IMR-90 (cell line): ENCODE results near the gene SGCA. TPM values are rescaled to one million over a fixed set of nuclear protein-coding genes. Genes with fewer than 3 reads are reported as not detected.

Experiments used
- ATAC-seq: fragments of 200-7000 bp; cut with Tn5 transposase; 2 replicates; pipeline ENCODE4 v1.9.1; 2020; ENCODE audit warnings: low read depth, mild to moderate bottlenecking, moderate library complexity
- BruUV-seq: library from RNA; stranded (reverse); fragments of 400-500 nt; replicated peaks from 2 replicates; lab custom pipeline; 2021; lab: Mats Ljungman, UMichigan
- CTCF ChIA-PET: fragments of 300-600 bp; formaldehyde crosslinking; extraction: SDS; loops from one replicate; lab custom pipeline; 2021; ENCODE audit warnings: antibody characterized with exemption; lab: Yijun Ruan, JAX
- POLR2A ChIA-PET: fragments of 300-600 bp; sonication (Branson Sonifier 250); formaldehyde crosslinking; loops from one replicate; lab custom pipeline; 2022; ENCODE audit warnings: antibody characterized with exemption; ENCODE audit not compliant: unreplicated experiment; lab: Charles Lee
- DNase-seq: peaks from one replicate; pipeline ENCODE4 v3.0.0; 2013
- H2AFZ ChIP-seq: replicated peaks from 2 replicates; pipeline ENCODE3; 2013; ENCODE audit warnings: low read length, mild to moderate bottlenecking; ENCODE audit not compliant: poor library complexity
- H2AK5ac ChIP-seq: 2 replicates; pipeline ENCODE4 v1.6.1; 2013; ENCODE audit warnings: low read depth, low read length, inconsistent platforms
- H2AK9ac ChIP-seq: replicated peaks from 2 replicates; pipeline ENCODE3; 2013; ENCODE audit warnings: mild to moderate bottlenecking, low read depth, low read length, moderate library complexity; ENCODE audit not compliant: poor library complexity
- H2BK120ac ChIP-seq: 2 replicates; pipeline ENCODE4 v1.6.1; 2013; ENCODE audit warnings: low read depth, low read length, inconsistent platforms
- H2BK15ac ChIP-seq: 3 replicates; pipeline ENCODE4 v1.6.1; 2013; ENCODE audit warnings: low read depth, low read length, inconsistent platforms
- H2BK20ac ChIP-seq: 2 replicates; pipeline ENCODE4 v1.6.1; 2013; ENCODE audit warnings: low read depth, mild to moderate bottlenecking, inconsistent platforms, low read length, moderate library complexity
- H2BK5ac ChIP-seq: 2 replicates; pipeline ENCODE4 v1.6.1; 2013; ENCODE audit warnings: mild to moderate bottlenecking, low read depth, low read length, inconsistent platforms; ENCODE audit not compliant: poor library complexity, severe bottlenecking
- H3K14ac ChIP-seq: replicated peaks from 2 replicates; pipeline ENCODE4 v1.6.1; 2013; ENCODE audit warnings: low read depth, low read length, inconsistent platforms
- H3K18ac ChIP-seq: 2 replicates; pipeline ENCODE4 v1.6.1; 2013; ENCODE audit warnings: low read depth, low read length, control low read depth
- H3K23ac ChIP-seq: 2 replicates; pipeline ENCODE4 v1.6.1; 2013; ENCODE audit warnings: low read depth, low read length, inconsistent platforms
- H3K27ac ChIP-seq: 2 replicates; pipeline ENCODE4 v1.5.1; 2013; ENCODE audit warnings: mild to moderate bottlenecking, control low read depth, low read length; ENCODE audit not compliant: insufficient read depth
- H3K27me3 ChIP-seq: 2 replicates; pipeline ENCODE4 v1.6.1; 2013; ENCODE audit warnings: low read length; ENCODE audit not compliant: control insufficient read depth, insufficient read depth
- H3K36me3 ChIP-seq: 2 replicates; pipeline ENCODE4 v1.6.1; 2013; ENCODE audit warnings: low read length, mixed read lengths; ENCODE audit not compliant: control insufficient read depth, insufficient read depth
- H3K4ac ChIP-seq: 2 replicates; pipeline ENCODE4 v1.6.1; 2013; ENCODE audit warnings: low read depth, low read length, inconsistent platforms
- H3K4me1 ChIP-seq: 2 replicates; pipeline ENCODE4 v1.6.1; 2013; ENCODE audit warnings: low read length, mixed read lengths; ENCODE audit not compliant: control insufficient read depth, insufficient read depth
- H3K4me2 ChIP-seq: 2 replicates; pipeline ENCODE4 v1.6.1; 2013; ENCODE audit warnings: low read depth, mild to moderate bottlenecking, control low read depth, low read length, moderate library complexity
- H3K4me3 ChIP-seq: 2 replicates; pipeline ENCODE4 v1.5.1; 2013; ENCODE audit warnings: low read depth, mild to moderate bottlenecking, control low read depth, low read length, moderate library complexity; ENCODE audit not compliant: insufficient read depth
- H3K56ac ChIP-seq: 2 replicates; pipeline ENCODE4 v1.6.1; 2013; ENCODE audit warnings: low read length, inconsistent platforms; ENCODE audit not compliant: insufficient read depth; ENCODE audit errors: extremely low read depth
- H3K79me1 ChIP-seq, 2 experiments: 2 replicates each; pipeline ENCODE4 v1.6.1; 2013; ENCODE audit warnings: low read length in 2 of 2, inconsistent platforms in 1 of 2, low read depth in 1 of 2
- H3K9ac ChIP-seq: 2 replicates; pipeline ENCODE4 v1.6.1; 2013; ENCODE audit warnings: low read depth, low read length, control low read depth
- H3K9me1 ChIP-seq: 2 replicates; pipeline ENCODE4 v1.6.1; 2013; ENCODE audit warnings: low read length, inconsistent platforms; ENCODE audit not compliant: insufficient read depth
- H3K9me3 ChIP-seq: 2 replicates; pipeline ENCODE4 v1.6.1; 2013; ENCODE audit warnings: low read length; ENCODE audit not compliant: control insufficient read depth, insufficient read depth
- H4K20me1 ChIP-seq: 2 replicates; pipeline ENCODE4 v1.6.1; 2013; ENCODE audit warnings: low read length, inconsistent platforms; ENCODE audit not compliant: insufficient read depth
- H4K5ac ChIP-seq: 2 replicates; pipeline ENCODE4 v1.6.1; 2013; ENCODE audit warnings: mild to moderate bottlenecking, low read depth, low read length, control low read depth
- H4K8ac ChIP-seq, 2 experiments: 2 replicates each; pipeline ENCODE4 v1.6.1; 2013; ENCODE audit warnings: low read depth in 2 of 2, low read length in 2 of 2, control low read depth in 1 of 2, inconsistent platforms in 1 of 2
- H4K91ac ChIP-seq: 2 replicates; pipeline ENCODE4 v1.6.1; 2013; ENCODE audit warnings: low read depth, low read length, inconsistent platforms; ENCODE audit not compliant: insufficient read depth
- MAZ ChIP-seq: IDR thresholded peaks from 2 replicates; pipeline ENCODE4 v1.6.1; 2012; ENCODE audit warnings: low read depth, mild to moderate bottlenecking, low read length, improper control_type of control experiment, moderate library complexity, borderline replicate concordance
- RCOR1 ChIP-seq: IDR thresholded peaks from 2 replicates; pipeline ENCODE4 v1.6.1; 2012; ENCODE audit warnings: mild to moderate bottlenecking, low read length, improper control_type of control experiment; ENCODE audit not compliant: insufficient replicate concordance
- WGBS, 2 experiments: methylation state at CpG; one replicate each; pipeline versions ENCODE4 v1.1.5 to v1.1.7; 2013; ENCODE audit warnings: missing lambda C conversion rate in 2 of 2; ENCODE audit not compliant: insufficient read length in 1 of 2; ENCODE audit errors: extremely low coverage in 2 of 2; 5-methylcytosine and 5-hydroxymethylcytosine counted together
- dilution Hi-C: fragments of 300-500 bp; cut with HindIII; formaldehyde crosslinking; loops from one replicate; pipeline ENCODE4 v1.14.3; 2018; ENCODE audit warnings: low sequenced_read_pairs; ENCODE audit not compliant: unreplicated experiment
- in situ Hi-C: fragments of 300-500 bp; cut with MboI; formaldehyde crosslinking; loops from 3 replicates; pipeline ENCODE4 v1.14.3; 2019; ENCODE audit warnings: low sequenced_read_pairs, inconsistent platforms, mixed read lengths
- intact Hi-C: fragments of 100-400 bp; cut with micrococcal nuclease; formaldehyde crosslinking; loops from 2 replicates; pipeline ENCODE4 v1.10.0; 2022
- polyA plus RNA-seq, 3 experiments: library from polyadenylated mRNA; depleted of rRNA; stranded (reverse); fragments of >200 nt; gene quantifications; 2 replicates each; pipeline ENCODE4 v1.2.3, GENCODE V29; 2012; ENCODE audit warnings: low replicate concordance in 1 of 3
- total RNA-seq: library from RNA; depleted of rRNA; stranded (reverse); fragments of >200 nt; gene quantifications from 2 replicates; pipeline ENCODE4 v1.2.3, GENCODE V29; 2012

SGCA gene
- total and polyA plus RNA-seq, 2 of the 4 experiments (the other 2 are of a cell fraction): 0.19 TPM; not detected in 1

GRCh38 chr17:50205111-50205962 lies 39.5 kb downstream of the SGCA start:
- Histone ChIP-seq H3K14ac (peak overlapping the region; percentile 94), H3K56ac (peak overlapping the region; percentile 94), H2AK5ac (peak overlapping the region; percentile 96), H4K20me1 (peaks cover 11% of the 10 kb centered on the region), H3K4me2 (peak overlapping the region; percentile 49), H3K18ac (peak overlapping the region; percentile 82), H4K91ac (peak overlapping the region; percentile 100), H3K4me1 (peaks cover 60% of the 10 kb centered on the region), H2BK120ac (peak overlapping the region; percentile 99), H3K9ac (peak overlapping the region; percentile 71), H3K9me3 (no peaks in the 10 kb centered on the region), H2BK15ac (peak overlapping the region; percentile 98), H2BK20ac (peak overlapping the region; percentile 98), H2AFZ (peak overlapping the region; percentile 6), H3K27me3 (no peaks in the 10 kb centered on the region), H3K27ac (peak overlapping the region; percentile 96), H3K4ac (peak overlapping the region; percentile 99), H2AK9ac (peak overlapping the region; percentile 92), H3K23ac (peak overlapping the region; percentile 97), H3K79me1 (peaks cover 14 to 72% of the 10 kb centered on the region in 2 experiments; a peak in 3 of 4 replicates), H4K8ac (peak overlapping the region; percentile 55 to 96), H4K5ac (peak overlapping the region; percentile 66), H3K4me3 (no peak overlapping the region), H2BK5ac (peak overlapping the region; percentile 97), H3K9me1 (peaks cover 26% of the 10 kb centered on the region), H3K36me3 (peaks cover 2% of the 10 kb centered on the region; the same call in 1 of the 2 replicates)
- ATAC-seq: no peak
- in situ Hi-C loops (no loop called here), intact Hi-C loops (no loop called here), dilution Hi-C loops (no loop called here)
- WGBS, 2 experiments: 25% methylated on average over 8 of the region's 10 CpGs; no CpG with 5 or more reads in 1 of the 2 experiments
- ChIA-PET CTCF (interaction anchor here (1.0 kb wide), 1 partner anchor 65 kb away, joined by 3 read pairs; no protein-coding TSS in a partner anchor), POLR2A (interaction anchor here (0.7 to 8.6 kb wide), 4 partner anchors 9 to 84 kb away, joined by 3 to 149 read pairs (median 4); no protein-coding TSS in a partner anchor)
- TF ChIP-seq MAZ (peak; percentile 11; the same call in 1 of the 2 replicates), RCOR1 (no peak)
- no TSS peak for BruUV-seq
- peak; percentile 60 for DNase-seq
